Endothelial cell of umbilical vein (primary cell): ENCODE data around the gene GGTA1. TPM values are rescaled to one million over a fixed set of nuclear protein-coding genes. Genes with fewer than 3 reads are reported as not detected.

ENCODE experiments used
- BruUV-seq: library from RNA; stranded (reverse); fragments of 400-500 nt; replicated peaks from 2 replicates; lab custom pipeline; 2021; lab: Mats Ljungman, UMichigan
- CTCF ChIA-PET: fragments of 300-600, 350-600 bp; sonication (Branson Sonifier 250); formaldehyde crosslinking; loops from one replicate; lab custom pipeline; 2021; ENCODE audit warnings: antibody characterized with exemption, inconsistent platforms; lab: Charles Lee
- POLR2A ChIA-PET: fragments of 300-600, 350-600 bp; sonication (Branson Sonifier 250); formaldehyde crosslinking; loops from one replicate; lab custom pipeline; 2021; ENCODE audit warnings: antibody characterized with exemption, inconsistent platforms; lab: Charles Lee
- DNase-seq: peaks from one replicate; pipeline ENCODE4 v3.0.0-alpha.2; 2011; ENCODE audit warnings: low read depth, low spot score
- FAIRE-seq: peaks from 2 replicates; lab custom pipeline; 2011; peaks lifted over from hg19 to GRCh38; lab: Jason Lieb, UNC
- H2AFZ ChIP-seq: 2 replicates; pipeline ENCODE4 v1.6.0; 2012; ENCODE audit warnings: low read depth, low read length, control low read depth, inconsistent platforms
- H3K27ac ChIP-seq: 2 replicates; pipeline ENCODE4 v1.5.1; 2011; ENCODE audit warnings: low read depth, mild to moderate bottlenecking, control low read depth, low read length, moderate library complexity; ENCODE audit not compliant: insufficient read depth
- H3K27me3 ChIP-seq, 2 experiments: 2 replicates each; pipeline versions ENCODE4 v1.6.0 to v1.6.1; 2011; ENCODE audit warnings: low read length in 2 of 2, mixed read lengths in 1 of 2; ENCODE audit not compliant: control insufficient read depth in 2 of 2, insufficient read depth in 2 of 2
- H3K36me3 ChIP-seq, 2 experiments: 2 replicates in 1 of 2; 3 replicates in 1 of 2; pipeline ENCODE4 v1.5.1; 2011; ENCODE audit warnings: low read length in 2 of 2, mild to moderate bottlenecking in 1 of 2, moderate library complexity in 1 of 2; ENCODE audit not compliant: control insufficient read depth in 2 of 2, insufficient read depth in 2 of 2; ENCODE audit errors: extremely low read depth in 1 of 2
- H3K4me1 ChIP-seq: 3 replicates; pipeline ENCODE4 v1.5.1; 2011; ENCODE audit warnings: mild to moderate bottlenecking, low read length; ENCODE audit not compliant: control insufficient read depth, insufficient read depth; ENCODE audit errors: extremely low read depth
- H3K4me2 ChIP-seq: 2 replicates; pipeline ENCODE4 v1.6.1; 2011; ENCODE audit warnings: low read length, control low read depth, mixed read lengths; ENCODE audit not compliant: insufficient read depth
- H3K4me3 ChIP-seq, 3 experiments: fragments of 200-600 bp in 1 of 3; sonication (generic), shearing (Covaris generic) in 1 of 3; replicated peaks in 1 of 3; 2 replicates each; pipeline ENCODE4 v1.5.1; 2011 to 2016; ENCODE audit warnings: control low read depth in 3 of 3, low read length in 3 of 3, mild to moderate bottlenecking in 2 of 3, inconsistent platforms in 1 of 3, low read depth in 1 of 3, moderate library complexity in 1 of 3; ENCODE audit not compliant: insufficient read depth in 1 of 3
- H3K79me2 ChIP-seq: 2 replicates; pipeline ENCODE4 v1.6.0; 2012; ENCODE audit warnings: low read length, inconsistent platforms; ENCODE audit not compliant: control insufficient read depth, insufficient read depth
- H3K9ac ChIP-seq: replicated peaks from 2 replicates; pipeline ENCODE3; 2011; ENCODE audit warnings: low read length, control low read depth; ENCODE audit not compliant: insufficient read depth; ENCODE audit errors: extremely low read depth
- H3K9me1 ChIP-seq: replicated peaks from 3 replicates; pipeline ENCODE4 v1.6.0; 2011; ENCODE audit warnings: mild to moderate bottlenecking, low read length; ENCODE audit not compliant: control insufficient read depth, insufficient read depth; ENCODE audit errors: extremely low read depth
- H3K9me3 ChIP-seq: replicated peaks from 2 replicates; pipeline ENCODE4 v1.5.1; 2012; ENCODE audit warnings: low read length, inconsistent platforms; ENCODE audit not compliant: control insufficient read depth, insufficient read depth
- H4K20me1 ChIP-seq: replicated peaks from 2 replicates; pipeline ENCODE3; 2011; ENCODE audit warnings: mild to moderate bottlenecking, low read length; ENCODE audit not compliant: control insufficient read depth, insufficient read depth; ENCODE audit errors: extremely low read depth
- CTCF ChIP-seq, 2 donors: IDR thresholded peaks; 1 replicate in 1 of 2; 2 replicates in 1 of 2; pipeline ENCODE4 v1.5.1; 2011; ENCODE audit warnings: low read length in 2 of 2, mild to moderate bottlenecking in 2 of 2, moderate library complexity in 2 of 2, control low read depth in 1 of 2, inconsistent platforms in 1 of 2, low read depth in 1 of 2; ENCODE audit not compliant: insufficient read depth in 1 of 2; ENCODE audit errors: extremely low read depth in 1 of 2
- EZH2 ChIP-seq: IDR thresholded peaks from 2 replicates; pipeline ENCODE4 v1.6.1; 2012; ENCODE audit warnings: borderline replicate concordance, low read depth, mild to moderate bottlenecking, moderate library complexity, low read length, inconsistent platforms; ENCODE audit not compliant: severe bottlenecking
- FOS ChIP-seq: IDR thresholded peaks from 2 replicates; pipeline ENCODE4 v1.6.1; 2011; ENCODE audit warnings: mild to moderate bottlenecking, low read length, moderate library complexity, borderline replicate concordance; ENCODE audit not compliant: insufficient read depth
- GATA2 ChIP-seq: IDR thresholded peaks from 2 replicates; pipeline ENCODE4 v1.7.0; 2011; ENCODE audit warnings: low read depth, mild to moderate bottlenecking, moderate library complexity, mixed read lengths, low read length; ENCODE audit not compliant: insufficient read length, insufficient read depth
- JUN ChIP-seq: IDR thresholded peaks from 2 replicates; pipeline ENCODE4 v1.6.1; 2011; ENCODE audit warnings: borderline replicate concordance, low read depth; ENCODE audit not compliant: insufficient read length, insufficient read depth
- MAX ChIP-seq: IDR thresholded peaks from 2 replicates; pipeline ENCODE4 v1.6.1; 2011; ENCODE audit not compliant: insufficient read depth, insufficient read length
- MYC ChIP-seq: IDR thresholded peaks from one replicate; pipeline ENCODE4 v1.6.1; 2011; ENCODE audit warnings: mild to moderate bottlenecking, low read depth, low read length
- POLR2A ChIP-seq: IDR thresholded peaks from 2 replicates; pipeline ENCODE4 v1.6.1; 2012; ENCODE audit warnings: low read depth, mild to moderate bottlenecking, control low read depth, low read length
- POLR2AphosphoS5 ChIP-seq: IDR thresholded peaks from 2 replicates; pipeline ENCODE4 v1.6.1; 2012; ENCODE audit warnings: low read depth, mild to moderate bottlenecking, control low read depth, low read length, moderate library complexity; ENCODE audit not compliant: insufficient read depth
- dilution Hi-C: fragments of 300-500 bp; cut with MboI; formaldehyde crosslinking; loops from one replicate; pipeline ENCODE4 v1.15.0; 2019; ENCODE audit warnings: low sequenced_read_pairs; ENCODE audit not compliant: extremely low pct_ligation_motif_present
- intact Hi-C: fragments of 100-400 bp; cut with micrococcal nuclease; formaldehyde crosslinking; loops from one replicate; pipeline ENCODE4 v1.10.0; 2022
- polyA plus RNA-seq, 4 experiments: library from polyadenylated mRNA; depleted of rRNA in 3 of 4; stranded (reverse) in 3 of 4; unstranded in 1 of 4; fragments of >200 nt; gene quantifications; 2 replicates each; pipeline versions ENCODE4 v1.2.1 to v1.2.3, GENCODE V29; 2011 to 2012; ENCODE audit warnings: missing spikeins in 1 of 4
- total RNA-seq: library from RNA; stranded (reverse); gene quantifications from 2 replicates; pipeline ENCODE4 v1.2.3, GENCODE V29; 2021

The GGTA1 gene
- total and polyA plus RNA-seq, 2 donors (not counting 3 experiments of a cell fraction or from before 2014, with no cell fraction given): not detected

GRCh38 chr9:121528642-121529041 is 29.0 kb upstream of the GGTA1 start:
- intact Hi-C loops: loop anchor here (2.0 kb wide), 1 partner anchor 30 kb away; the partner anchor contains the start of gene GGTA1
- Histone ChIP-seq H3K27ac (no peak overlapping the region), H3K9me3 (no peaks in the 10 kb centered on the region), H3K27me3 (peaks cover 0 to 3% of the 10 kb centered on the region in 2 experiments), H3K9ac (no peak overlapping the region), H3K4me1 (no peaks in the 10 kb centered on the region), H3K4me2 (no peak overlapping the region), H3K36me3 (no peaks in the 10 kb centered on the region), H3K79me2 (no peaks in the 10 kb centered on the region), H3K9me1 (no peaks in the 10 kb centered on the region), H4K20me1 (no peaks in the 10 kb centered on the region), H2AFZ (no peak overlapping the region), H3K4me3 (no peak overlapping the region)
- FAIRE-seq (no peak), DNase-seq (no peak)
- no TSS peak for BruUV-seq
- dilution Hi-C loops: no loop called here
- ChIA-PET CTCF (no interaction called here), POLR2A (no interaction called here)
- no peak for TF ChIP-seq CTCF (IDR thresholded peaks at IDR 0.05; ENCODE audit: extremely low read depth in 1 of 2, insufficient read depth in 1 of 2, low read depth in 1 of 2, low read length in 2 of 2)
- no peak for TF ChIP-seq FOS
- TF ChIP-seq POLR2AphosphoS5: no peak
- no peak for TF ChIP-seq MYC
- TF ChIP-seq MAX: no peak
- no peak for TF ChIP-seq GATA2
- no peak for TF ChIP-seq EZH2
- TF ChIP-seq POLR2A: no peak
- no peak for TF ChIP-seq JUN
